Stimulated activated CD4-positive, alpha-beta T cell treated with anti-CD3 and anti-CD28 coated beads, Interleukin-15, amount 100 ng/mL, for 48 hours (primary cell): ENCODE data around the gene EDIL3.

Experiments
- DNase-seq, 2 donors: peaks; one replicate each; pipeline ENCODE4 v3.0.0-alpha.2; 2020; ENCODE audit warnings: low read depth in 2 of 2

EDIL3 gene

GRCh38 chr5:84259283-84260045 is 125.2 kb downstream of the EDIL3 start:
- no peak for DNase-seq

GRCh38 chr5:84257061-84257460 is 127.6 kb downstream of the EDIL3 start:
- DNase-seq: no peak

GRCh38 chr5:84255315-84255714 is 129.4 kb downstream of the EDIL3 start:
- DNase-seq: no peak

GRCh38 chr5:84253946-84254345 is 130.7 kb downstream of the EDIL3 start:
- no peak for DNase-seq

- DNase-seq: no peak
These were observed 133.2 kb downstream of the EDIL3 start for GRCh38 chr5:84251503-84251902.

- no peak for DNase-seq
These were observed 134.6 kb downstream of the EDIL3 start for GRCh38 chr5:84249918-84250630.

GRCh38 chr5:84248013-84248412 is 136.7 kb downstream of the EDIL3 start:
- DNase-seq: no peak

- DNase-seq: no peak
These were observed 142.4 kb downstream of the EDIL3 start for GRCh38 chr5:84242286-84242685.

GRCh38 chr5:84239494-84239893 is 145.2 kb downstream of the EDIL3 start:
- DNase-seq: no peak

GRCh38 chr5:84237126-84237525 is 147.6 kb downstream of the EDIL3 start:
- DNase-seq: no peak

GRCh38 chr5:84231433-84231832 is 153.2 kb downstream of the EDIL3 start:
- DNase-seq: no peak

- DNase-seq: no peak
These were observed 155.6 kb downstream of the EDIL3 start for GRCh38 chr5:84229045-84229444.

- DNase-seq: no peak
These were observed 156.4 kb downstream of the EDIL3 start for GRCh38 chr5:84228266-84228665.

- no peak for DNase-seq
These were observed 157.4 kb downstream of the EDIL3 start for GRCh38 chr5:84227236-84227635.

- no peak for DNase-seq
These were observed 166.1 kb downstream of the EDIL3 start for GRCh38 chr5:84218546-84218945.

- DNase-seq: no peak
These were observed 169.2 kb downstream of the EDIL3 start for GRCh38 chr5:84215521-84215920.

GRCh38 chr5:84213861-84214260 is 170.8 kb downstream of the EDIL3 start:
- no peak for DNase-seq

- no peak for DNase-seq
These were observed 171.5 kb downstream of the EDIL3 start for GRCh38 chr5:84213212-84213611.

GRCh38 chr5:84204772-84205171 is 179.9 kb downstream of the EDIL3 start:
- DNase-seq: no peak

- no peak for DNase-seq
These were observed 182.5 kb downstream of the EDIL3 start for GRCh38 chr5:84202136-84202535.

- DNase-seq: no peak
These were observed 187.1 kb downstream of the EDIL3 start for GRCh38 chr5:84197538-84197937.

- no peak for DNase-seq
These were observed 193.4 kb downstream of the EDIL3 start for GRCh38 chr5:84191281-84191680.

- no peak for DNase-seq
These were observed 199.8 kb downstream of the EDIL3 start for GRCh38 chr5:84184857-84185256.
